GM23338 (cell line): ENCODE data around the gene WNT10A. TPM values are rescaled to one million over a fixed set of nuclear protein-coding genes. Genes with fewer than 3 reads are reported as not detected.

Experiments
- ATAC-seq: fragments of 200-7000 bp; cut with Tn5 transposase; 3 replicates; pipeline ENCODE4 v1.9.1; 2020
- DNase-seq: peaks from one replicate; pipeline ENCODE4 v3.0.0-alpha.2; 2015; ENCODE audit warnings: low spot score
- H2AFZ ChIP-seq: fragments of 200-600 bp; sonication (generic); 2 replicates; pipeline ENCODE4 v1.8.0; 2016; ENCODE audit warnings: antibody characterized with exemption, mild to moderate bottlenecking, moderate library complexity
- H3F3A ChIP-seq: fragments of 200-600 bp; sonication (generic); replicated peaks from 2 replicates; pipeline ENCODE4 v1.8.0; 2017; ENCODE audit warnings: antibody characterized with exemption, mixed run types, low read depth
- H3K27ac ChIP-seq: fragments of 200-600 bp; sonication (generic); 2 replicates; pipeline ENCODE4 v1.6.1; 2016; ENCODE audit warnings: low read depth
- H3K27me3 ChIP-seq: fragments of 200-600 bp; sonication (generic); 2 replicates; pipeline ENCODE4 v1.8.0; 2016; ENCODE audit warnings: mild to moderate bottlenecking, mixed run types, moderate library complexity; ENCODE audit not compliant: insufficient read depth
- H3K36me3 ChIP-seq: fragments of 200-600 bp; sonication (generic); 2 replicates; pipeline ENCODE4 v1.8.0; 2016; ENCODE audit warnings: mild to moderate bottlenecking; ENCODE audit not compliant: insufficient read depth
- H3K4me1 ChIP-seq: fragments of 200-600 bp; sonication (generic); 2 replicates; pipeline ENCODE4 v1.8.0; 2016; ENCODE audit warnings: mild to moderate bottlenecking, moderate library complexity; ENCODE audit not compliant: insufficient read depth
- H3K4me2 ChIP-seq: fragments of 200-600 bp; sonication (generic); 2 replicates; pipeline ENCODE4 v1.7.1; 2017; ENCODE audit warnings: mixed run types
- H3K4me3 ChIP-seq: fragments of 200-600 bp; sonication (generic); 2 replicates; pipeline ENCODE4 v1.6.1; 2016; ENCODE audit warnings: mixed run types
- H3K79me2 ChIP-seq: fragments of 200-600 bp; sonication (generic); replicated peaks from 2 replicates; pipeline ENCODE4 v1.8.0; 2017; ENCODE audit warnings: mild to moderate bottlenecking; ENCODE audit not compliant: insufficient read depth
- H3K9me2 ChIP-seq: fragments of 200-600 bp; sonication (generic); 2 replicates; pipeline ENCODE4 v1.8.0; 2017; ENCODE audit not compliant: insufficient read depth
- H4K20me1 ChIP-seq: fragments of 200-600 bp; sonication (generic); replicated peaks from 2 replicates; pipeline ENCODE4 v1.8.0; 2017; ENCODE audit warnings: mild to moderate bottlenecking; ENCODE audit not compliant: insufficient read depth
- H3K27ac Mint-ChIP-seq: 2 replicates; pipeline ENCODE4 v1.8.0; 2020; ENCODE audit warnings: inconsistent platforms, mild to moderate bottlenecking, moderate library complexity, mixed read lengths
- H3K27me3 Mint-ChIP-seq: 3 replicates; pipeline ENCODE4 v1.8.0; 2022; ENCODE audit warnings: low read depth, mild to moderate bottlenecking, moderate library complexity, mixed read lengths, inconsistent platforms; ENCODE audit not compliant: insufficient read depth, poor library complexity
- H3K36me3 Mint-ChIP-seq: 3 replicates; pipeline ENCODE4 v1.8.0; 2021; ENCODE audit warnings: low read depth, mild to moderate bottlenecking, inconsistent platforms, moderate library complexity, mixed read lengths
- H3K4me1 Mint-ChIP-seq: 3 replicates; pipeline ENCODE4 v1.8.0; 2020; ENCODE audit warnings: mild to moderate bottlenecking, inconsistent platforms, mixed read lengths
- H3K4me3 Mint-ChIP-seq: 3 replicates; pipeline ENCODE4 v1.8.0; 2021; ENCODE audit warnings: moderate library complexity, mild to moderate bottlenecking, inconsistent platforms, mixed read lengths
- H3K9me3 Mint-ChIP-seq: 3 replicates; pipeline ENCODE4 v1.8.0; 2020; ENCODE audit warnings: moderate library complexity, mild to moderate bottlenecking, inconsistent platforms, mixed read lengths
- ETS1 ChIP-seq: IDR thresholded peaks from 2 replicates; pipeline ENCODE4 v1.6.1; 2016; ENCODE audit warnings: antibody characterized with exemption
- EZH2phosphoT487 ChIP-seq: fragments of 200-600 bp; sonication (generic); IDR thresholded peaks from one replicate; pipeline ENCODE4 v1.8.1; 2018; ENCODE audit warnings: antibody characterized with exemption; ENCODE audit not compliant: unreplicated experiment
- NANOG ChIP-seq: IDR thresholded peaks from 2 replicates; pipeline ENCODE4 v1.6.1; 2016; ENCODE audit warnings: antibody characterized with exemption, borderline replicate concordance
- REST ChIP-seq: IDR thresholded peaks from one replicate; pipeline ENCODE4 v1.6.1; 2018; ENCODE audit warnings: antibody characterized with exemption; ENCODE audit not compliant: unreplicated experiment
- STAT1 ChIP-seq: IDR thresholded peaks from one replicate; pipeline ENCODE4 v1.6.1; 2016; ENCODE audit warnings: antibody characterized with exemption; ENCODE audit not compliant: unreplicated experiment
- ZNF114 ChIP-seq: fragments of 250-450 bp; sonication (Bioruptor Pico); IDR thresholded peaks from 2 replicates; pipeline ENCODE4 v1.5.0; 2020; ENCODE audit warnings: mild to moderate bottlenecking, moderate library complexity
- polyA plus RNA-seq: library from polyadenylated mRNA; unstranded; fragments of >200 nt; fragmentation: Nextera tagmentation; extraction: Ambion mirVana; gene quantifications from 2 replicates; pipeline ENCODE4 v1.2.1, GENCODE V29; 2016
- total RNA-seq: library from RNA; depleted of rRNA; stranded (reverse); fragments of >200 nt; shearing (Covaris generic); gene quantifications from 2 replicates; pipeline ENCODE4 v1.2.3, GENCODE V29; 2014
- TF ChIP-seq, protein P1 (sequence below): fragments of 250-450 bp; sonication (Bioruptor Pico); IDR thresholded peaks from 2 replicates; pipeline ENCODE4 v1.5.0; 2020; ENCODE audit warnings: mild to moderate bottlenecking, moderate library complexity

Gene WNT10A
- total and polyA plus RNA-seq, 2 experiments from 2014 or later = not detected

GRCh38 chr2:218834685-218835084 is 46.0 kb upstream of the WNT10A start:
- no peak overlapping the region for H3K27ac Mint-ChIP-seq
- TF ChIP-seq ZNF114 (no peak), STAT1 (no peak)
- TF ChIP-seq, protein P1, sequence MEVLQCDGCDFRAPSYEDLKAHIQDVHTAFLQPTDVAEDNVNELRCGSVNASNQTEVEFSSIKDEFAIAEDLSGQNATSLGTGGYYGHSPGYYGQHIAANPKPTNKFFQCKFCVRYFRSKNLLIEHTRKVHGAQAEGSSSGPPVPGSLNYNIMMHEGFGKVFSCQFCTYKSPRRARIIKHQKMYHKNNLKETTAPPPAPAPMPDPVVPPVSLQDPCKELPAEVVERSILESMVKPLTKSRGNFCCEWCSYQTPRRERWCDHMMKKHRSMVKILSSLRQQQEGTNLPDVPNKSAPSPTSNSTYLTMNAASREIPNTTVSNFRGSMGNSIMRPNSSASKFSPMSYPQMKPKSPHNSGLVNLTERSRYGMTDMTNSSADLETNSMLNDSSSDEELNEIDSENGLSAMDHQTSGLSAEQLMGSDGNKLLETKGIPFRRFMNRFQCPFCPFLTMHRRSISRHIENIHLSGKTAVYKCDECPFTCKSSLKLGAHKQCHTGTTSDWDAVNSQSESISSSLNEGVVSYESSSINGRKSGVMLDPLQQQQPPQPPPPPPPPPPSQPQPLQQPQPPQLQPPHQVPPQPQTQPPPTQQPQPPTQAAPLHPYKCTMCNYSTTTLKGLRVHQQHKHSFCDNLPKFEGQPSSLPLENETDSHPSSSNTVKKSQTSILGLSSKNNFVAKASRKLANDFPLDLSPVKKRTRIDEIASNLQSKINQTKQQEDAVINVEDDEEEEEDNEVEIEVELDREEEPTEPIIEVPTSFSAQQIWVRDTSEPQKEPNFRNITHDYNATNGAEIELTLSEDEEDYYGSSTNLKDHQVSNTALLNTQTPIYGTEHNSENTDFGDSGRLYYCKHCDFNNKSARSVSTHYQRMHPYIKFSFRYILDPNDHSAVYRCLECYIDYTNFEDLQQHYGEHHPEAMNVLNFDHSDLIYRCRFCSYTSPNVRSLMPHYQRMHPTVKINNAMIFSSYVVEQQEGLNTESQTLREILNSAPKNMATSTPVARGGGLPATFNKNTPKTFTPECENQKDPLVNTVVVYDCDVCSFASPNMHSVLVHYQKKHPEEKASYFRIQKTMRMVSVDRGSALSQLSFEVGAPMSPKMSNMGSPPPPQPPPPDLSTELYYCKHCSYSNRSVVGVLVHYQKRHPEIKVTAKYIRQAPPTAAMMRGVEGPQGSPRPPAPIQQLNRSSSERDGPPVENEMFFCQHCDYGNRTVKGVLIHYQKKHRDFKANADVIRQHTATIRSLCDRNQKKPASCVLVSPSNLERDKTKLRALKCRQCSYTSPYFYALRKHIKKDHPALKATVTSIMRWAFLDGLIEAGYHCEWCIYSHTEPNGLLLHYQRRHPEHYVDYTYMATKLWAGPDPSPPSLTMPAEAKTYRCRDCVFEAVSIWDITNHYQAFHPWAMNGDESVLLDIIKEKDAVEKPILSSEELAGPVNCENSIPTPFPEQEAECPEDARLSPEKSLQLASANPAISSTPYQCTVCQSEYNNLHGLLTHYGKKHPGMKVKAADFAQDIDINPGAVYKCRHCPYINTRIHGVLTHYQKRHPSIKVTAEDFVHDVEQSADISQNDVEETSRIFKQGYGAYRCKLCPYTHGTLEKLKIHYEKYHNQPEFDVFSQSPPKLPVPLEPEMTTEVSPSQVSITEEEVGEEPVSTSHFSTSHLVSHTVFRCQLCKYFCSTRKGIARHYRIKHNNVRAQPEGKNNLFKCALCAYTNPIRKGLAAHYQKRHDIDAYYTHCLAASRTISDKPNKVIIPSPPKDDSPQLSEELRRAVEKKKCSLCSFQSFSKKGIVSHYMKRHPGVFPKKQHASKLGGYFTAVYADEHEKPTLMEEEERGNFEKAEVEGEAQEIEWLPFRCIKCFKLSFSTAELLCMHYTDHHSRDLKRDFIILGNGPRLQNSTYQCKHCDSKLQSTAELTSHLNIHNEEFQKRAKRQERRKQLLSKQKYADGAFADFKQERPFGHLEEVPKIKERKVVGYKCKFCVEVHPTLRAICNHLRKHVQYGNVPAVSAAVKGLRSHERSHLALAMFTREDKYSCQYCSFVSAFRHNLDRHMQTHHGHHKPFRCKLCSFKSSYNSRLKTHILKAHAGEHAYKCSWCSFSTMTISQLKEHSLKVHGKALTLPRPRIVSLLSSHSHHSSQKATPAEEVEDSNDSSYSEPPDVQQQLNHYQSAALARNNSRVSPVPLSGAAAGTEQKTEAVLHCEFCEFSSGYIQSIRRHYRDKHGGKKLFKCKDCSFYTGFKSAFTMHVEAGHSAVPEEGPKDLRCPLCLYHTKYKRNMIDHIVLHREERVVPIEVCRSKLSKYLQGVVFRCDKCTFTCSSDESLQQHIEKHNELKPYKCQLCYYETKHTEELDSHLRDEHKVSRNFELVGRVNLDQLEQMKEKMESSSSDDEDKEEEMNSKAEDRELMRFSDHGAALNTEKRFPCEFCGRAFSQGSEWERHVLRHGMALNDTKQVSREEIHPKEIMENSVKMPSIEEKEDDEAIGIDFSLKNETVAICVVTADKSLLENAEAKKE (CRISPR knock-in tag) = no peak
- H3K79me2 ChIP-seq = no peaks in the 10 kb centered on the region
- H3K4me2 ChIP-seq = no peak overlapping the region
- ATAC-seq (no peak), DNase-seq (no peak)
- H2AFZ ChIP-seq = no peak overlapping the region
- H4K20me1 ChIP-seq = no peaks in the 10 kb centered on the region
- peaks cover 2% of the 10 kb centered on the region for H3K27me3 Mint-ChIP-seq
- no peak overlapping the region for H3K4me3 ChIP-seq
- no peaks in the 10 kb centered on the region for H3K9me2 ChIP-seq
- H3K27ac ChIP-seq = no peak overlapping the region
- H3K4me3 Mint-ChIP-seq = no peak overlapping the region
- H3K36me3 Mint-ChIP-seq = no peaks in the 10 kb centered on the region
- no peaks in the 10 kb centered on the region for H3K9me3 Mint-ChIP-seq
- no peaks in the 10 kb centered on the region for H3K36me3 ChIP-seq
- H3F3A ChIP-seq = no peaks in the 10 kb centered on the region
- no peaks in the 10 kb centered on the region; the same call in 1 of the 2 replicates for H3K4me1 ChIP-seq
- no peaks in the 10 kb centered on the region for H3K27me3 ChIP-seq
- H3K4me1 Mint-ChIP-seq = no peaks in the 10 kb centered on the region; the same call in 2 of the 3 replicates

DNA sequence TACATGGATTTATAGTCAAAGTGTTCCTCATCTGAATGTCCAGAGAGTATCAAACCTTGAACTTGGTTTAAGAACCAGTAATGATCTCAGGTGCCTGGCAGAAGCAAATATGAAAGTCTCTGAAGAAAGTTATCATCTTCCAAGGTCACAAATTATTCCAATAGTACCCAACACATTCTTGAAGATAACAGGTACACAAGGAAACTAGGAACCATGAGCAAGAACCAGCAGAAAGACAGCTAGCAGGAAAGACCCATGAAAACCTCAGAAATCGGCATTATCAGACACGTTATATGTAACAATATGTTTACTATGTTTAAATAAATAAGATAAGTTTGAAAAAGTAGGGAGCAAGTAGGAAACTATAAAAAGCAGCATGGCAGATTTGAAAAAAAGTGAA is 43.2 kb upstream of the WNT10A start:
- Mint-ChIP-seq H3K4me3 (no peak overlapping the region), H3K27me3 (no peaks in the 10 kb centered on the region)
- no peaks in the 10 kb centered on the region for H3K27me3 ChIP-seq
- TF ChIP-seq ETS1 (no peak), NANOG (no peak), EZH2phosphoT487 (no peak), REST (no peak)

More for the DNA sequence above, 43.2 kb upstream of the WNT10A start:
- no peak for DNase-seq
- H3K9me3 Mint-ChIP-seq = no peaks in the 10 kb centered on the region
- no peak overlapping the region for H3K27ac ChIP-seq
- H3K36me3 ChIP-seq = no peaks in the 10 kb centered on the region
- H3F3A ChIP-seq = no peaks in the 10 kb centered on the region
- H3K9me2 ChIP-seq = no peaks in the 10 kb centered on the region
- no peak overlapping the region for H3K4me2 ChIP-seq
- H4K20me1 ChIP-seq = no peaks in the 10 kb centered on the region
- no peak overlapping the region for H3K4me3 ChIP-seq
- no peak overlapping the region for H3K27ac Mint-ChIP-seq
- no peaks in the 10 kb centered on the region for H3K36me3 Mint-ChIP-seq
- no peak overlapping the region for H2AFZ ChIP-seq
- no peaks in the 10 kb centered on the region for H3K79me2 ChIP-seq
- ATAC-seq = no peak
- H3K4me1 ChIP-seq = no peaks in the 10 kb centered on the region; the same call in 1 of the 2 replicates
- no peaks in the 10 kb centered on the region for H3K4me1 Mint-ChIP-seq
